Endodermal cell (in vitro differentiated cells): ENCODE measurements around the gene ANKS3. TPM values are rescaled to one million over a fixed set of nuclear protein-coding genes. Genes with fewer than 3 reads are reported as not detected.

Experiments used
- DNase-seq: peaks from one replicate; pipeline ENCODE4 v3.0.0-alpha.2; 2017
- H3K27ac ChIP-seq: 2 replicates; pipeline ENCODE4 v1.5.1; 2013; ENCODE audit warnings: mild to moderate bottlenecking, low read depth, low read length, moderate library complexity
- H3K27me3 ChIP-seq: 2 replicates; pipeline ENCODE4 v1.6.1; 2013; ENCODE audit warnings: mild to moderate bottlenecking, low read length, moderate library complexity; ENCODE audit not compliant: insufficient read depth, control insufficient read depth, poor library complexity, severe bottlenecking
- H3K36me3 ChIP-seq: 2 replicates; pipeline ENCODE4 v1.7.0; 2013; ENCODE audit warnings: mild to moderate bottlenecking, low read length, moderate library complexity; ENCODE audit not compliant: control insufficient read depth, insufficient read depth
- H3K4me1 ChIP-seq: one replicate; pipeline ENCODE4 v1.7.0; 2013; ENCODE audit warnings: low read length; ENCODE audit not compliant: control insufficient read depth, insufficient read depth
- H3K4me3 ChIP-seq: 2 replicates; pipeline ENCODE4 v1.5.1; 2013; ENCODE audit warnings: mild to moderate bottlenecking, low read length, moderate library complexity
- H3K9ac ChIP-seq: 2 replicates; pipeline ENCODE4 v1.6.1; 2013; ENCODE audit warnings: mild to moderate bottlenecking, low read length, moderate library complexity; ENCODE audit not compliant: poor library complexity, severe bottlenecking; ENCODE audit errors: extremely low read depth
- H3K9me3 ChIP-seq: 2 replicates; pipeline ENCODE4 v1.6.1; 2013; ENCODE audit warnings: mild to moderate bottlenecking, low read length, moderate library complexity; ENCODE audit not compliant: control insufficient read depth
- H3K27ac Mint-ChIP-seq: 2 replicates; pipeline ENCODE4 v1.8.0; 2020; ENCODE audit warnings: mixed read lengths
- H3K27me3 Mint-ChIP-seq: 2 replicates; pipeline ENCODE4 v1.8.0; 2021; ENCODE audit warnings: mild to moderate bottlenecking, mixed read lengths; ENCODE audit not compliant: insufficient read depth
- H3K36me3 Mint-ChIP-seq: 2 replicates; pipeline ENCODE4 v1.8.0; 2020; ENCODE audit warnings: low read depth, mixed read lengths
- H3K4me1 Mint-ChIP-seq: 2 replicates; pipeline ENCODE4 v1.8.0; 2020; ENCODE audit warnings: mixed read lengths
- H3K4me3 Mint-ChIP-seq: 2 replicates; pipeline ENCODE4 v1.8.0; 2020; ENCODE audit warnings: mild to moderate bottlenecking, moderate library complexity, mixed read lengths
- H3K9me3 Mint-ChIP-seq: 2 replicates; pipeline ENCODE4 v1.8.0; 2020; ENCODE audit warnings: mild to moderate bottlenecking, mixed read lengths
- CTCF ChIP-seq: fragments of 200-600 bp; sonication (generic); conservative IDR thresholded peaks from 2 replicates; pipeline ENCODE4 v1.5.0; 2021; ENCODE audit warnings: antibody characterized with exemption, mild to moderate bottlenecking
- WGBS, 2 experiments: methylation state at CpG; one replicate each; pipeline versions ENCODE4 v1.1.5 to v1.1.7; 2013; ENCODE audit warnings: missing lambda C conversion rate in 2 of 2, mixed read lengths in 1 of 2; ENCODE audit not compliant: insufficient coverage in 1 of 2, insufficient read length in 1 of 2; 5-methylcytosine and 5-hydroxymethylcytosine counted together
- total RNA-seq, 2 donors: library from RNA; stranded (reverse); fragmentation: NEBNext Ultra II Directional in 1 of 2; extraction: Animal tissue kit (Norgen Biotek cat#: 25700) in 1 of 2; gene quantifications; 2 replicates in 1 of 2; 3 replicates in 1 of 2; pipeline ENCODE4 v1.2.1, GENCODE V29; 2021

The ANKS3 gene
- total RNA-seq, 2 donors from 2014 or later = 32.4 to 41.0 TPM

GRCh38 chr16:4752351-4753100 is 18.5 kb upstream of the ANKS3 start:
- H3K9me3 ChIP-seq = peaks cover 17% of the 10 kb centered on the region
- H3K27me3 Mint-ChIP-seq = no peaks in the 10 kb centered on the region
- no peak overlapping the region for H3K4me3 ChIP-seq
- no peak for DNase-seq
- no peaks in the 10 kb centered on the region for H3K4me1 Mint-ChIP-seq
- no peak overlapping the region for H3K9ac ChIP-seq
- no peak overlapping the region for H3K4me3 Mint-ChIP-seq
- WGBS, 2 experiments = 96% methylated on average over 30 to 44 of the region's 44 CpGs
- H3K36me3 Mint-ChIP-seq = peaks cover 46% of the 10 kb centered on the region
- H3K27ac Mint-ChIP-seq = no peak overlapping the region
- peaks cover 56% of the 10 kb centered on the region for H3K36me3 ChIP-seq
- H3K4me1 ChIP-seq = no peaks in the 10 kb centered on the region
- no peaks in the 10 kb centered on the region for H3K27me3 ChIP-seq
- no peak for TF ChIP-seq CTCF
- H3K9me3 Mint-ChIP-seq = peaks cover 17% of the 10 kb centered on the region
- H3K27ac ChIP-seq = no peak overlapping the region

- Mint-ChIP-seq H3K36me3 (peaks cover 31% of the 10 kb centered on the region), H3K4me1 (no peaks in the 10 kb centered on the region), H3K27ac (no peak overlapping the region), H3K9me3 (peaks cover 11% of the 10 kb centered on the region), H3K4me3 (no peak overlapping the region), H3K27me3 (no peaks in the 10 kb centered on the region)
- no peaks in the 10 kb centered on the region for H3K27me3 ChIP-seq
- H3K4me1 ChIP-seq = no peaks in the 10 kb centered on the region
- H3K9me3 ChIP-seq = peaks cover 11% of the 10 kb centered on the region
- no peak overlapping the region for H3K9ac ChIP-seq
- DNase-seq = no peak
- no peak overlapping the region for H3K27ac ChIP-seq
- 94 to 95% methylated on average over 4 to 8 of the region's 8 CpGs for WGBS, 2 experiments
- peaks cover 41% of the 10 kb centered on the region for H3K36me3 ChIP-seq
- no peak overlapping the region for H3K4me3 ChIP-seq
- no peak for TF ChIP-seq CTCF
These were observed 16.8 kb upstream of the ANKS3 start for GRCh38 chr16:4750896-4751295.

GRCh38 chr16:4749700-4750257 is 15.7 kb upstream of the ANKS3 start:
- H3K4me3 Mint-ChIP-seq = no peak overlapping the region
- H3K36me3 Mint-ChIP-seq = peaks cover 21% of the 10 kb centered on the region

More at GRCh38 chr16:4749700-4750257, 15.7 kb upstream of the ANKS3 start:
- Histone ChIP-seq H3K9me3 (peaks cover 2% of the 10 kb centered on the region), H3K27ac (no peak overlapping the region), H3K27me3 (no peaks in the 10 kb centered on the region), H3K4me3 (no peak overlapping the region), H3K36me3 (peaks cover 29% of the 10 kb centered on the region), H3K4me1 (no peaks in the 10 kb centered on the region), H3K9ac (no peak overlapping the region)
- TF ChIP-seq CTCF = no peak
- Mint-ChIP-seq H3K9me3 (peaks cover 2% of the 10 kb centered on the region), H3K27ac (no peak overlapping the region), H3K4me1 (no peaks in the 10 kb centered on the region), H3K27me3 (no peaks in the 10 kb centered on the region)
- DNase-seq = no peak
- WGBS, 2 experiments = 92 to 98% methylated on average over 7 to 10 of the region's 10 CpGs
